Subcutaneous abdominal adipose tissue (tissue), 5 donors: ENCODE results near the gene GSTP1.
"Not testable (repeated sequence)": the region's sequence is repeated elsewhere in the genome, so short reads cannot be mapped to it uniquely, and the experiment has no call there.

Experiments
- H3K27ac ChIP-seq: one replicate; pipeline ENCODE4 v1.7.0; 2013; ENCODE audit warnings: low read depth, mild to moderate bottlenecking, inconsistent platforms, low read length, moderate library complexity
- H3K27me3 ChIP-seq, 5 donors: one replicate each; pipeline ENCODE4 v1.7.0; 2013; ENCODE audit warnings: low read length in 5 of 5, inconsistent platforms in 1 of 5; ENCODE audit not compliant: control insufficient read depth in 5 of 5, insufficient read depth in 4 of 5
- H3K36me3 ChIP-seq, 5 donors: one replicate each; pipeline ENCODE4 v1.7.0; 2013; ENCODE audit warnings: low read length in 5 of 5; ENCODE audit not compliant: control insufficient read depth in 5 of 5, insufficient read depth in 5 of 5
- H3K4me1 ChIP-seq, 5 donors: one replicate each; pipeline ENCODE4 v1.7.0; 2013; ENCODE audit warnings: low read length in 5 of 5, mild to moderate bottlenecking in 3 of 5, moderate library complexity in 1 of 5; ENCODE audit not compliant: control insufficient read depth in 5 of 5, insufficient read depth in 5 of 5
- H3K4me3 ChIP-seq, 5 donors: one replicate each; pipeline ENCODE4 v1.7.0; 2013; ENCODE audit warnings: low read length in 5 of 5, low read depth in 1 of 5
- H3K9ac ChIP-seq, 5 donors: one replicate each; pipeline ENCODE4 v1.7.0; 2013; ENCODE audit warnings: low read length in 5 of 5, mild to moderate bottlenecking in 4 of 5, moderate library complexity in 3 of 5
- H3K9me3 ChIP-seq, 5 donors: one replicate each; pipeline ENCODE4 v1.7.0; 2013; ENCODE audit warnings: low read length in 5 of 5; ENCODE audit not compliant: control insufficient read depth in 5 of 5
- donor health status: healthy.
- donor health status: healthy.
- donor health status: healthy.
- donor health status: healthy.
- donor health status: healthy.

GSTP1 gene

DNA sequence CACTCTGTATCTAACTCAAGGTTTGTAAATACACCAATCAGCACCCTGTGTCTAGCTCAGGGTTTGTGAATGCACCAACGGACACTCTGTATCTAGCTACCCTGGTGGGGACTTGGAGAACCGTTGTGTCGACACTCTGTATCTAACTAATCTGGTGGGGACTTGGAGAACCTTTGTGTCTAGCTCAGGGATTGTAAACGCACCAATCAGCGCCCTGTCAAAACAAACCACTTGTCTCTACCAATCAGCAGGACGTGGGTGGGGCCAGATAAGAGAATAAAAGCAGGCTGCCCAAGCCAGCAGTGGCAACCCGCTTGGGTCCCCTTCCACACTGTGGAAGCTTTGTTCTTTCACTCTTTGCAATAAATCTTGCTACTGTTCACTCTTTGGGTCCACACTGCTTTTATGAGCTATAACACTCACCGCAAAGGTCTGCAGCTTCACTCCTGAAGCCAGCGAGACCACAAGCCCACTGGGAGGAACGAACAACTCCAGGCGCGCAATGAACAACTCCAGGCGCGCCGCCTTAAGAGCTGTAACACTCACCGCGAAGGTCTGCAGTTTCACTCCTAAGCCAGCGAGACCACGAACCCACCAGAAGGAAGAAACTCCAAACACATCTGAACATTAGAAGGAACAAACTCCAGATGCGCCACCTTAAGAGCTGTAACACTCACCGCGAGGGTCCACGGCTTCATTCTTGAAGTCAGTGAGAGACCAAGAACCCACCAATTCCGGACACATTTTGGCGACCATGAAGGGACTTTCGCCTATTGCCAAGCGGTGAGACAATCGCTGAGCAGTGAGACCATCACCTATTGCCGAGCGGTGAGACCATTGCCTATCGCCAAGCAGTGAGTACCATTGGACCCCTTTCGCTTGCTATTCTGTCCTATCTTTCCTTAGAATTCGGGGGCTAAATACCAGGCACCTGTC is 36.3 kb downstream of the GSTP1 start:
- H3K9ac ChIP-seq, H3K27ac ChIP-seq, H3K4me1 ChIP-seq, H3K36me3 ChIP-seq, H3K4me3 ChIP-seq, H3K9me3 ChIP-seq: not testable (repeated sequence)
- peaks cover 0 to 15% (median 11%) of the 10 kb centered on the region in 5 donors for H3K27me3 ChIP-seq

DNA sequence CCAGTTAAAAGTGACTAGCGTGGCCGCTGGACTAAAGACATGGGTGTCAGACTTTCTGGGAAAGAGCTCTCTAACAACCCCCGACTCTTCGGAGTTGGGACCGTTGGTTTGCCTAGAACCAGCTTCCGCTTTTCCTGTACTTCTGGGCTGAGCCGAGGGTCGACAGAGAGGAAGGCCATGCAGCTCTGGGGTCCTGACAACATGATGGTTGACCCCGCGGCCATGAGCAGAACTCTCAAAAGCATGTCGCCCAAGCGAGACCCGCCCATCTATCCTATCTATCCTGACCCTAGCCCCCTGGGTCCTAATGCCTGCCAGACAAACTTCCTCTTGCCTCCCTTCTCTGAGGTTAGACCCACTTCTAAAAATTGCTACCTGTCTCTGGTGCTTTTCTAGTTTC is 37.0 kb downstream of the GSTP1 start:
- not testable (repeated sequence) for H3K27me3 ChIP-seq, H3K9me3 ChIP-seq, H3K4me3 ChIP-seq, H3K9ac ChIP-seq, H3K27ac ChIP-seq, H3K36me3 ChIP-seq, H3K4me1 ChIP-seq

DNA sequence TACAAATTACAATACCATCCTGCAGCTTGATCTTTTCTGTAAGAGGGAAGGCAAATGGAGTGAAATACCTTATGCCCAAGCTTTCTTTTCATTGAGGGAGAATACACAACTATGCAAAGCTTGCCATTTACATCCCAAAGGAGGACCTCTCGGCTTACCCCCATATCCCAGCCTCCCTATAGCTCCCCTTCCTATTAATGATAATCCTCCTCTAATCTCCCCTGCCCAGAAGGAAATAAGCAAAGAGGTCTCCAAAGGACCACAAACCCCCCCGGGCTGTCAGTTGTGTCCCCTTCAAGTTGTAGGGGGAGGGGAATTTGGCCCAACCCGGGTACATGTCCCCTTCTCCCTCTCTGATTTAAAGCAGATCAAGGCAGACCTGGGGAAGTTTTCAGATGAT is 38.3 kb downstream of the GSTP1 start:
- not testable (repeated sequence) for H3K4me3 ChIP-seq, H3K4me1 ChIP-seq, H3K27me3 ChIP-seq, H3K27ac ChIP-seq, H3K9ac ChIP-seq, H3K9me3 ChIP-seq, H3K36me3 ChIP-seq

DNA sequence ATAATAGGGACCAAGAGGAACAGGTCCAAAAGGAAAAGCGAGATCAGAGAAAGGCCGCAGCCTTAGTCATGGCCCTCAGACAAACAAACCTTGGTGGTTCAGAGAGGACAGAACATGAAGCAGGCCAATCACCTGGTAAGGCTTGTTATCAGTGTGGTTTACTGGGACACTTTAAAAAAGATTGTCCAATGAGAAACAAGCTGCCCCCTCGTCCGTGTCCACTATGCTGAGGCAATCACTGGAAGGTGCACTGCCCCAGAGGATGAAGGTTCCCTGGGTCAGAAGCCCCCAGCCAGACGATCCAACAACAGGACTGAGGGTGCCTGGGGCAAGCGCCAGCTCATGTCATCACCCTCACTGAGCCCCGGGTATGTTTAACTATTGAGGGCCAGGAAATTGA is 39.3 kb downstream of the GSTP1 start:
- H3K9me3 ChIP-seq, H3K4me3 ChIP-seq, H3K4me1 ChIP-seq, H3K27ac ChIP-seq, H3K36me3 ChIP-seq, H3K9ac ChIP-seq, H3K27me3 ChIP-seq: not testable (repeated sequence)

DNA sequence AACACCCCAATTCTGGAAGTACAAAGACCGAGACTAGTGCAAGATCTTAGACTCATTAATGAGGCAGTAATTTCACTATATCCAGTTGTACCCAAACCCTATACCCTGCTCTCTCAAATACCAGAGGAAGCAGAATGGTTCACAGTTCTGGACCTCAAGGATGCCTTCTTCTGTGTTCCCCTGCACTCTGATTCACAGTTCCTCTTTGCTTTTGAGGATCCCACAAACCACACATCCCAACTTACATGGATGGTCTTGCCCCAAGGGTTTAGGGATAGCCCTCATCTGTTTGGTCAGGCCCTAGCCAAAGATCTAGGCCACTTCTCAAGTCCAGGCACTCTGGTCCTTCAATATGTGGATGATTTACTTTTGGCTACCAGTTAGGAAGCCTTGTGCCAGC is 40.2 kb downstream of the GSTP1 start:
- H3K9me3 ChIP-seq, H3K27ac ChIP-seq, H3K36me3 ChIP-seq, H3K27me3 ChIP-seq, H3K4me3 ChIP-seq, H3K9ac ChIP-seq, H3K4me1 ChIP-seq: not testable (repeated sequence)

DNA sequence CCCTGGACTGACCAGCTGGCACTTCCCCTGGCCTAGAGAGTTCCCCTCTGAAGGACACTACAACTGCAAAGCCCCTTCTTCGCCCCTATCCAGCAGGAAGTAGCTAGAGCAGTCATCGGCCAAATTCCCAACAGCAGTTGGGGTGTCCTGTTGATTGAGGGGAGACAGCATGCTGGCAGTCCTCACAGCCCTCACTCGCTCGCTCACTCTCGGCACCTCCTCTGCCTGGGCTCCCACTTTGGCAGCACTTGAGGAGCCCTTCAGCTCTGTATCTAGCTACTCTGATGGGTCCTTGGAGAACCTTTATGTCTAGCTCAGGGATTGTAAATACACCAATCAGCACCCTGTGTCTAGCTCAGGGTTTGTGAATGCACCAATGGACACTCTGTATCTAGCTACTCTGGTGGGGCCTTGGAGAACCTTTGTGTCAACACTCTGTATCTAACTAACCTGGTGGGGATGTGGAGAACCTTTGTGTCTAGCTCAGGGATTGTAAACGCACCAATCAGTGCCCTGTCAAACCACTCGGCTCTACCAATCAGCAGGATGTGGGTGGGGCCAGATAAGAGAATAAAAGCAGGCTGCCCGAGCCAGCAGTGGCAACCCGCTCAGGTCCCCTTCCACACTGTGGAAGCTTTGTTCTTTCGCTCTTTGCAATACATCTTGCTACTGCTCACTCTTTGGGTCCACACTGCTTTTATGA is 42.7 kb downstream of the GSTP1 start:
- H3K36me3 ChIP-seq, H3K9me3 ChIP-seq, H3K27ac ChIP-seq, H3K9ac ChIP-seq, H3K27me3 ChIP-seq, H3K4me3 ChIP-seq: not testable (repeated sequence)
- peaks cover 0 to 20% (median 18%) of the 10 kb centered on the region in 5 donors for H3K4me1 ChIP-seq

DNA sequence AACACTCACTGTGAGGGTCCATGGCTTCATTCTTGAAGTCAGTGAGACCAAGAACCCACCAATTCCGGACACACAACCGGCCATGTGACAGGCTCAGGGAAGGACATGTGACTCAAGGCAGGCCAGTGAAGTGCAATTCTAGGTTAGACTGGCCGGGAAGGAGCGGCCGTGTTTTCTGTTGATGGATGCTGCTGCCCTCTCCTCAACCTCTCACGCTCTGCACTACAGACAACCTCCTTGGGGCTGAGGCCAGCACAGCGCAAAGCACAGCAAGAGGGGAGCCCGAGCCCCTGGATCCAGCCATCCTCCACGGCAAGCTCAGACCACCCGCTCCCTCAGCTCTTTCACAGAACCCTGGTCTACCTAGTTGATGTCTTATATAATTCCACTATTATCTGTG is 43.4 kb downstream of the GSTP1 start:
- Histone ChIP-seq H3K9ac (no peak overlapping the region), H3K27me3 (no peaks in the 10 kb centered on the region), H3K4me1 (peaks cover 0 to 21% (median 19%) of the 10 kb centered on the region in 5 donors), H3K27ac (no peak overlapping the region), H3K36me3 (peaks cover 0 to 3% (median 0%) of the 10 kb centered on the region in 5 donors), H3K9me3 (no peaks in the 10 kb centered on the region), H3K4me3 (no peak overlapping the region)

DNA sequence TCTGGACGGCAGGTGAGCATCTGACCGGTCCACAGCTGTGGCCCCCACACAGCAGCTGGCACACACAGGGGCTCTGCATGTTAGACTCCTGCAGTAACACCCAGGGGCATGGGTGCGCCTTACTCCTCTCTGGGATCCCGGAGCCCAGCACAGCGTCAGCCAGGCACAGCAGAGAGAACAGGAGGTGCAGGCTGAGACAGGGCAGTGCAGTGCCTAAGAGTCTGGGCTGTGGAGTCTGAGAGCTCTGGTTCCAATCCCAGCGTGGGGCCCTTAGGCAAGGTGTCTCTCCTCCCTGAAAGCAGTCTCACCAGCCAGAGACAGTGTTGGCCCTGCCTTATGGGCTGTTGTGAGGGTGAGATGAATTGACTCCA is 43.8 kb downstream of the GSTP1 start:
- H3K9ac ChIP-seq, result no peak overlapping the region
- H3K36me3 ChIP-seq, result peaks cover 0 to 3% (median 0%) of the 10 kb centered on the region in 5 donors
- H3K4me1 ChIP-seq, result peaks cover 0 to 21% (median 19%) of the 10 kb centered on the region in 5 donors
- H3K9me3 ChIP-seq, result no peaks in the 10 kb centered on the region
- no peak overlapping the region for H3K27ac ChIP-seq
- H3K27me3 ChIP-seq, result no peaks in the 10 kb centered on the region
- H3K4me3 ChIP-seq, result no peak overlapping the region

DNA sequence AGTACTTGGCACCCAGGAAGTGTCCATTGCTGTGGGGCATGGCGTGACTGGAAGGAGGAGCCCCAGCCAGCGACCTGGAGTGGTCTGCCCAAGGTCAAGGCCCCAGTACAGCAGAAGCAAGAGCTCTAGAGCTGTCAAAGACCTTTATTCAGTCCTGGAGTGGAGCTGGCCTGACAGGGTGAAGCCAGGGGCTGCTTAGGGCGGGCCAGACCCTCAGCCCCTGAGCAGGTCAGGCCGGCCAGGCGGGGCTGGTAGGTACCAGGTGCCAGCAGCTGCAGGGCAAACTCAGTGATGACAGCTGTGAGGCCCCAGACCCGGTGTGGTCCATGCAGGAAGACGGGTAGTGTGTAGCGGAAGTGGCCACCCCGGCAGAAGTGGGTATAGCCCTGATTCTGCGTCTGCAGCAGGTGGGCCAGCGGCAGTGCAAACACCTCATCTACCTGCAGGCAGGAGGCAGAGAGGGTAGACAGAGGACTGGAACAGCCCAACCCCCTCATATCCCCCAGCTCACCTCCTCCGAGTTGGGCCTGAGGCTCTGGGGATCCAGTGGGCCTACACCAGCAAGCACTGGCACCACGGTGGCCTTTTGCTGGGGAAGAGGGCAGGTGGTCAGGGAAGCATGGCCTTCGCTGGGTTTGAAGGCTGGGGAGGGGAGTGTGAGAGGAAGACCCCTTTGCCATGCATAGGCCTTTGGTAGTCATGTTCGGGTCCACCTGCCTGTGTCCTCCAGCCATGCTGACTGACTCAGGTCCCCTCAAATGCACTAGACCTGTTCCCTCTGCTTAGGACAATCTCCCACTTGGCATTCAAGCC is 44.4 kb downstream of the GSTP1 start:
- Histone ChIP-seq H3K4me3 (no peak overlapping the region), H3K9me3 (no peaks in the 10 kb centered on the region), H3K27ac (no peak overlapping the region), H3K27me3 (no peaks in the 10 kb centered on the region), H3K36me3 (peaks cover 0 to 3% (median 0%) of the 10 kb centered on the region in 5 donors), H3K9ac (no peak overlapping the region), H3K4me1 (peaks cover 0 to 21% (median 19%) of the 10 kb centered on the region in 5 donors)
